Tibial artery (tissue), 4 donors: ENCODE data around the gene TIGAR.
A peak's percentile ranks its signal among the peaks of the same experiment; 100 is the strongest.

Experiments used
- DNase-seq, 2 donors: peaks; one replicate each; pipeline ENCODE4 v3.0.0-alpha.2; 2019
- H3K27ac ChIP-seq, 2 donors: fragments of 200-600 bp; sonication (generic) in 1 of 2; 1 replicate in 1 of 2; 2 replicates in 1 of 2; pipeline ENCODE4 v1.5.1; 2018 to 2019; ENCODE audit warnings: mild to moderate bottlenecking in 1 of 2
- H3K27me3 ChIP-seq, 2 donors: fragments of 200-600 bp; sonication (generic) in 1 of 2; one replicate each; pipeline versions ENCODE4 v1.5.1 to v1.6.0; 2016 to 2019
- H3K36me3 ChIP-seq, 3 donors: fragments of 200-600 bp; sonication (generic) in 2 of 3; one replicate each; pipeline ENCODE4 v1.5.1; 2016 to 2019; ENCODE audit warnings: mild to moderate bottlenecking in 2 of 3
- H3K4me1 ChIP-seq, 4 donors: fragments of 200-600 bp; sonication (generic) in 2 of 4; 1 replicate in 3 of 4; 2 replicates in 1 of 4; pipeline ENCODE4 v1.5.1; 2016 to 2019
- H3K4me3 ChIP-seq, 2 donors: fragments of 200-600 bp; sonication (generic) in 1 of 2; 1 replicate in 1 of 2; 2 replicates in 1 of 2; pipeline ENCODE4 v1.5.1; 2018 to 2019; ENCODE audit warnings: mild to moderate bottlenecking in 2 of 2
- H3K9me3 ChIP-seq, 3 donors: fragments of 200-600 bp; sonication (generic) in 1 of 3; one replicate each; pipeline ENCODE4 v1.5.1; 2016 to 2019
- intact Hi-C: fragments of 100-400 bp; cut with DNase I; formaldehyde crosslinking; loops from one replicate; pipeline ENCODE4 v1.15.0; 2023; ENCODE audit warnings: low total_unique reads
- TF ChIP-seq, protein P1 (sequence below), 2 experiments: fragments of 200-600 bp in 1 of 2; fragments of 450-650 bp in 1 of 2; IDR thresholded peaks; one replicate each; pipeline ENCODE4 v1.5.1; 2017 to 2019; ENCODE audit warnings: antibody characterized with exemption in 2 of 2, mild to moderate bottlenecking in 1 of 2, moderate library complexity in 1 of 2

Gene TIGAR

GRCh38 chr12:4320853-4321701 is at the start of gene TIGAR:
TSS of gene TIGAR (plus strand) at chr12:4321213. CDS start at chr12:4321272, 59 bp downstream.
- H3K4me3 ChIP-seq: peak within 1 kb of the TSS; percentile 82 to 83
- peak; percentile 91 to 95 for DNase-seq
- no peaks in the 10 kb centered on the region for H3K27me3 ChIP-seq
- peak within 1 kb of the TSS; percentile 71 to 86 for H3K27ac ChIP-seq
- TF ChIP-seq, protein P1, sequence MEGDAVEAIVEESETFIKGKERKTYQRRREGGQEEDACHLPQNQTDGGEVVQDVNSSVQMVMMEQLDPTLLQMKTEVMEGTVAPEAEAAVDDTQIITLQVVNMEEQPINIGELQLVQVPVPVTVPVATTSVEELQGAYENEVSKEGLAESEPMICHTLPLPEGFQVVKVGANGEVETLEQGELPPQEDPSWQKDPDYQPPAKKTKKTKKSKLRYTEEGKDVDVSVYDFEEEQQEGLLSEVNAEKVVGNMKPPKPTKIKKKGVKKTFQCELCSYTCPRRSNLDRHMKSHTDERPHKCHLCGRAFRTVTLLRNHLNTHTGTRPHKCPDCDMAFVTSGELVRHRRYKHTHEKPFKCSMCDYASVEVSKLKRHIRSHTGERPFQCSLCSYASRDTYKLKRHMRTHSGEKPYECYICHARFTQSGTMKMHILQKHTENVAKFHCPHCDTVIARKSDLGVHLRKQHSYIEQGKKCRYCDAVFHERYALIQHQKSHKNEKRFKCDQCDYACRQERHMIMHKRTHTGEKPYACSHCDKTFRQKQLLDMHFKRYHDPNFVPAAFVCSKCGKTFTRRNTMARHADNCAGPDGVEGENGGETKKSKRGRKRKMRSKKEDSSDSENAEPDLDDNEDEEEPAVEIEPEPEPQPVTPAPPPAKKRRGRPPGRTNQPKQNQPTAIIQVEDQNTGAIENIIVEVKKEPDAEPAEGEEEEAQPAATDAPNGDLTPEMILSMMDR (IDR thresholded peaks at IDR 0.05): no peak
- H3K36me3 ChIP-seq: peaks cover 0 to 3% (median 0%) of the 10 kb centered on the region in 3 donors
- intact Hi-C loops: loop anchor here (5.0 kb wide), 1 partner anchor 44 kb away; no protein-coding TSS in a partner anchor
- peaks cover 0 to 25% (median 11%) of the 10 kb centered on the region in 4 donors for H3K4me1 ChIP-seq
- no peaks in the 10 kb centered on the region for H3K9me3 ChIP-seq

DNA sequence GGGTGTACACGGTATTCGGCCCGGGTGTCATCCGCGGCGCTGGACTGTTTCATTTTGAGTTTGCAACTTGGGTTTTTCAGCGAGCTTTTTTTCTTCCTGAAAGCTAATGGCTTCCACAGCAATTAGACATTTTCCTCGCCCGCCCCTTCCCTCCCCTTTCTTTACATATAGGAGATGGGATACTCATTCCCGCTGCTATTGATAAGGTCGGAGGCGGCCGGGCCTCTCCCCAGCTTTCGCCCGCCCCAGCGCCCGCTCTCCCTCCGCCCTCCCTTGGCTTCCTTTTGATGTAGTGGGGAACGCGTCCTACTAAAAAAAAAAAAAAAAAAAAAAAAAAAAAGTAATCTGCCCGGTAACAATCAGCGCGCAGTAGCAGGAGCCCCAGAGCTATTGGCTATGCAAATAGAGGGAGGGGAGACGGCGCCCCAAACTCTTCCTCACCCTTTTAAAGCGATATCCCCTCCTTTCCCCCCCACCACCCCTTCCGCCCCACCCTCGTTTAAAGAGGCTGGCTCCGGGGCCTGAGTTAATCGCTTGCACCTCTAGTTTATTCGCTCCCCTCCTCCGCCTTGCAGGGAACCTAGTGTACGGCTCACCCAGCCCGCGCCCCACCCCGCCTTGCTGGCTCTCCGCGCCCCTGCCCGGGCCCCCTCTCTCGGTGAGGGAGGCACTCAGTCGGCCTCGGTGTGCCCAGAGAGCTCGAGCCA is 49.1 kb upstream of the TIGAR start:
- Histone ChIP-seq H3K4me3 (peak overlapping the region; percentile 68 to 86), H3K27ac (peak overlapping the region; percentile 91 to 93), H3K4me1 (peaks cover 0 to 64% (median 48%) of the 10 kb centered on the region in 4 donors), H3K36me3 (no peaks in the 10 kb centered on the region), H3K9me3 (no peaks in the 10 kb centered on the region), H3K27me3 (peaks cover 0 to 19% of the 10 kb centered on the region in 2 donors)
- TF ChIP-seq, protein P1 (IDR thresholded peaks at IDR 0.05): no peak
- intact Hi-C loops: no loop called here
- peak; percentile 78 to 87 for DNase-seq

GRCh38 chr12:4272424-4273272 is 48.4 kb upstream of the TIGAR start:
- intact Hi-C loops: no loop called here
- H3K4me1 ChIP-seq: peaks cover 0 to 71% (median 56%) of the 10 kb centered on the region in 4 donors
- no peaks in the 10 kb centered on the region for H3K36me3 ChIP-seq
- DNase-seq: peak in 1 of 2 donors; percentile 53
- H3K27me3 ChIP-seq: peaks cover 0 to 19% of the 10 kb centered on the region in 2 donors
- no peaks in the 10 kb centered on the region for H3K9me3 ChIP-seq
- H3K27ac ChIP-seq: peak overlapping the region; percentile 91 to 93
- H3K4me3 ChIP-seq: peak overlapping the region; percentile 68 to 86
- TF ChIP-seq, protein P1 (IDR thresholded peaks at IDR 0.05): no peak

GRCh38 chr12:4273273-4273651 is 47.8 kb upstream of the TIGAR start:
- Histone ChIP-seq H3K4me1 (peaks cover 0 to 75% (median 62%) of the 10 kb centered on the region in 4 donors), H3K4me3 (peak overlapping the region; percentile 68 to 86), H3K27ac (peak overlapping the region; percentile 91 to 93), H3K27me3 (peaks cover 0 to 19% of the 10 kb centered on the region in 2 donors), H3K36me3 (peaks cover 0 to under 1% (median 0%) of the 10 kb centered on the region in 3 donors), H3K9me3 (no peaks in the 10 kb centered on the region)
- intact Hi-C loops: no loop called here
- no peak for DNase-seq
- TF ChIP-seq, protein P1 (IDR thresholded peaks at IDR 0.05): no peak
